Measurements from ENCODE around the gene SRD5A1. TPM values are rescaled to one million over a fixed set of nuclear protein-coding genes. Genes with fewer than 3 reads are reported as not detected.

Gene SRD5A1
- total RNA-seq, 1 experiment from 2014 or later = 39.6 TPM

DNA sequence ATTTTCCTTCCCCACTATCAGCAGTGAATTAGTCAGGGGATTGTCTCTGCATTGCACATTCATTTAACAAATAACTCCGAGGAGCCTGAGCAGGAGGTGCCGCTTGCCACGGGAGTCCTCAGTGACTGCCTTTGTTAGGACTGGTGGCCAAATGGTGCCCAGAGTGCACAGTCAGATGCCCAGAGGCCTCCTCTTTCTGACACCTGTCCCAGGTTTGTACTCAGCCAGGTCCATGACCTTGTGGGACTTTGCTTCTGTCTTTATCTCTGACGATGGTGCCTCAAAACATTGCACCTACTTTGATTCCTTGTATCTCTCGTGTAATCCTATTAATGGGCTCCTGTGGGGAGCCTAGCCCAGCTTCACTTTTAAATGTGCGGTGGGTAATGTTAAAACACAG lies 4.3 kb downstream of the SRD5A1 start:
- Histone ChIP-seq H3K36me3 (ENCODE audit: low read depth, low read length) (no peaks in the 10 kb centered on the region), H3K79me2 (ENCODE audit: low read length) (peaks cover 67% of the 10 kb centered on the region), H3K9ac (ENCODE audit: low read length) (no peak overlapping the region), H3K9me2 (replicated peaks; ENCODE audit: low read length) (no peaks in the 10 kb centered on the region), H4K20me1 (ENCODE audit: low read length) (0 out of 2 replicates have a peak, but pooled peaks cover 5% of the 10 kb centered on the region), H3K4me3 (ENCODE audit: low read length) (no peak overlapping the region), H3K27ac (ENCODE audit: low read length) (no peak overlapping the region), H3F3A (ENCODE audit: low read length, unreplicated experiment) (no peaks in the 10 kb centered on the region), H3K4me2 (ENCODE audit: low read length) (no peak overlapping the region), H3K9me3 (ENCODE audit: low read length) (no peaks in the 10 kb centered on the region), H2AFZ (ENCODE audit: low read length) (no peak overlapping the region), H3K4me1 (ENCODE audit: insufficient read depth, low read length) (peaks cover 14% of the 10 kb centered on the region), H3K27me3 (ENCODE audit: low read length) (no peaks in the 10 kb centered on the region)
- no TSS peak for BruUV-seq (replicated peaks)
- POLR2A ChIA-PET (ENCODE audit: unreplicated experiment) = no interaction called here
- DNase-seq (no peak), ATAC-seq (no peak)
- TF ChIP-seq EZH2 (IDR thresholded peaks at IDR 0.05; ENCODE audit: low read length, unreplicated experiment) (no peak), CTCF (conservative IDR thresholded peaks at IDR 0.05; ENCODE audit: low read depth, low read length) (no peak), EZH2phosphoT487 (IDR thresholded peaks at IDR 0.05; ENCODE audit: borderline replicate concordance, low read length) (no peak)
- CTCF ChIA-PET = no interaction called here
- intact Hi-C loops (cut with micrococcal nuclease) = no loop called here

DNA sequence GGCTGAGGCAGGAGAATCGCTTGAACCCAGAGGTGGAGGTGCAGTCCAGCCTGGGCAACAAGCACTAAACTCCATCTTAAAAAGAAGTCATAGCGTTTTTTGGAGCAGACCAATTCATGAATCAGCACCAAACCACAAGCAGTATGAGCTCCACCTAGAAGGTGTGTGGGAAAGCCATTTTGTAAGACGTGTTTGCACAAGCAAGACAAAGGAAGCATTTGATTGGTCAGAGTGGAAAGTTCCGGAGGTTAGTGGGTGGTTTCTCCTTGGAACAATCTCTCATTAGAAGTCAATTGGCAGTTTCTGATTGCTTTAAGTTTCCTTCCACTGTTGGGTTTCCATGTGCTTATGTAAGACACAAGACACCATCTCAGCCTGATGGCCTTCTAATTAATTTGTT lies 5.0 kb downstream of the SRD5A1 start:
- H3K27me3 ChIP-seq (ENCODE audit: low read length) = no peaks in the 10 kb centered on the region
- no TSS peak for BruUV-seq (replicated peaks)
- no peaks in the 10 kb centered on the region for H3K36me3 ChIP-seq (ENCODE audit: low read depth, low read length)
- no peak overlapping the region for H3K4me2 ChIP-seq (ENCODE audit: low read length)
- no peaks in the 10 kb centered on the region for H3K9me2 ChIP-seq (replicated peaks; ENCODE audit: low read length)
- no peak overlapping the region for H3K27ac ChIP-seq (ENCODE audit: low read length)
- H3F3A ChIP-seq (ENCODE audit: low read length, unreplicated experiment) = no peaks in the 10 kb centered on the region
- no peak overlapping the region for H2AFZ ChIP-seq (ENCODE audit: low read length)
- H3K4me3 ChIP-seq (ENCODE audit: low read length) = no peak overlapping the region
- H3K9ac ChIP-seq (ENCODE audit: low read length) = no peak overlapping the region
- no peak for ATAC-seq
- no peaks in the 10 kb centered on the region for H3K9me3 ChIP-seq (ENCODE audit: low read length)
- DNase-seq = peak; percentile 46
- H3K4me1 ChIP-seq (ENCODE audit: insufficient read depth, low read length) = peaks cover 14% of the 10 kb centered on the region
- POLR2A ChIA-PET (ENCODE audit: unreplicated experiment) = no interaction called here
- intact Hi-C loops (cut with micrococcal nuclease) = no loop called here
- H3K79me2 ChIP-seq (ENCODE audit: low read length) = peaks cover 62% of the 10 kb centered on the region
- 0 out of 2 replicates have a peak, but pooled peaks cover 5% of the 10 kb centered on the region for H4K20me1 ChIP-seq (ENCODE audit: low read length)
- no peak for TF ChIP-seq EZH2phosphoT487 (IDR thresholded peaks at IDR 0.05; ENCODE audit: borderline replicate concordance, low read length)
- no peak for TF ChIP-seq EZH2 (IDR thresholded peaks at IDR 0.05; ENCODE audit: low read length, unreplicated experiment)
- TF ChIP-seq CTCF (conservative IDR thresholded peaks at IDR 0.05; ENCODE audit: low read depth, low read length) = no peak
- CTCF ChIA-PET = no interaction called here

DNA sequence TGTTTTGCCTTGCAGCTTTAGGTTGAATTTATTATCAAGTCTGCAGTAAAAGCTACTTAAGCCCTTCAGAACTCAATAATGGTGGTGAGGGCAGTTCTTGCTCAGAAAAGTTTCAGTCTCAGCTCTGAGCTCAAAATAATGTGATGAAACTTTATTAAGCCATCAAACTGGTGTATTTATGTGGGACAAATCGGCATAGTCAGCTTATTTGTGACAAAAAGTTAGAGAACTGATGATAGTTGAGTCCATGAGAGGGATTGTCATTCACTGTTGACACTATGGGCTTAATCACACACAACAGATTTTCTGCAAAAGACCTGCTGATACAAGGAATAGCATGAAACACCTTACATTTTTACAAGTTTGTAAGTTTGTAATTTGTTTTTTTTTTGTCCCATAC lies 9.4 kb downstream of the SRD5A1 start:
- Histone ChIP-seq H3K9me3 (ENCODE audit: low read length) (no peaks in the 10 kb centered on the region), H3K79me2 (ENCODE audit: low read length) (peaks cover 24% of the 10 kb centered on the region), H3K4me2 (ENCODE audit: low read length) (no peak overlapping the region), H3K36me3 (ENCODE audit: low read depth, low read length) (peaks cover 8% of the 10 kb centered on the region; the same call in 1 of the 2 replicates), H3K27ac (ENCODE audit: low read length) (no peak overlapping the region), H4K20me1 (ENCODE audit: low read length) (no peaks in the 10 kb centered on the region), H3K4me3 (ENCODE audit: low read length) (no peak overlapping the region), H3K9me2 (replicated peaks; ENCODE audit: low read length) (no peaks in the 10 kb centered on the region), H3K27me3 (ENCODE audit: low read length) (no peaks in the 10 kb centered on the region), H2AFZ (ENCODE audit: low read length) (no peak overlapping the region), H3F3A (ENCODE audit: low read length, unreplicated experiment) (no peaks in the 10 kb centered on the region), H3K9ac (ENCODE audit: low read length) (no peak overlapping the region), H3K4me1 (ENCODE audit: insufficient read depth, low read length) (no peaks in the 10 kb centered on the region)
- no peak for TF ChIP-seq EZH2 (IDR thresholded peaks at IDR 0.05; ENCODE audit: low read length, unreplicated experiment)
- TF ChIP-seq CTCF (conservative IDR thresholded peaks at IDR 0.05; ENCODE audit: low read depth, low read length) = no peak
- TF ChIP-seq EZH2phosphoT487 (IDR thresholded peaks at IDR 0.05; ENCODE audit: borderline replicate concordance, low read length) = no peak
- DNase-seq (no peak), ATAC-seq (no peak)
- POLR2A ChIA-PET (ENCODE audit: unreplicated experiment) = no interaction called here
- intact Hi-C loops (cut with micrococcal nuclease) = no loop called here
- CTCF ChIA-PET = no interaction called here
- BruUV-seq (replicated peaks) = no TSS peak
